ENCODE data around the gene KAZN.

DNA sequence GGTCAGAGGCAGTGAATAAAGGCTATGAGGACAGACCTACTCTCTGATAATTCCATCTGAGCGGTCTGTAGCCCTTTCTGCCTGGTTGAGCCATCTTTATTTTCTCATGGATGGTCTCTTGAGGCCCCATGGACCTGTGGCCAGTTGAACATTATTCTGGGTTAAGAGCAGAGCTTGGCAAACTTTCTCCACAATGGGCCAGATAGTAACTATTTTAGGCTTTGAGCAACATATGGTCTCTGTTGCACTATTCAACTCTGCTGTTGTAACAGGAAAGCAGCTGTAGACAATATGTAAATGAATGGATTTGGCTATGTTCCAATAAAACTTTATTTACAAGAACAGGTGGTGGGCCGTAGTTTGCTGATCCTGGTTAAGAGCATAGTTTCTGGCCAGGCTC lies 62.7 kb downstream of the KAZN start:
- TF ChIP-seq, protein P1, sequence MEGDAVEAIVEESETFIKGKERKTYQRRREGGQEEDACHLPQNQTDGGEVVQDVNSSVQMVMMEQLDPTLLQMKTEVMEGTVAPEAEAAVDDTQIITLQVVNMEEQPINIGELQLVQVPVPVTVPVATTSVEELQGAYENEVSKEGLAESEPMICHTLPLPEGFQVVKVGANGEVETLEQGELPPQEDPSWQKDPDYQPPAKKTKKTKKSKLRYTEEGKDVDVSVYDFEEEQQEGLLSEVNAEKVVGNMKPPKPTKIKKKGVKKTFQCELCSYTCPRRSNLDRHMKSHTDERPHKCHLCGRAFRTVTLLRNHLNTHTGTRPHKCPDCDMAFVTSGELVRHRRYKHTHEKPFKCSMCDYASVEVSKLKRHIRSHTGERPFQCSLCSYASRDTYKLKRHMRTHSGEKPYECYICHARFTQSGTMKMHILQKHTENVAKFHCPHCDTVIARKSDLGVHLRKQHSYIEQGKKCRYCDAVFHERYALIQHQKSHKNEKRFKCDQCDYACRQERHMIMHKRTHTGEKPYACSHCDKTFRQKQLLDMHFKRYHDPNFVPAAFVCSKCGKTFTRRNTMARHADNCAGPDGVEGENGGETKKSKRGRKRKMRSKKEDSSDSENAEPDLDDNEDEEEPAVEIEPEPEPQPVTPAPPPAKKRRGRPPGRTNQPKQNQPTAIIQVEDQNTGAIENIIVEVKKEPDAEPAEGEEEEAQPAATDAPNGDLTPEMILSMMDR (IDR thresholded peaks at IDR 0.05; ENCODE audit: insufficient read depth, low read depth, low read length) = no peak
- no peak for TF ChIP-seq EZH2 (IDR thresholded peaks at IDR 0.05; ENCODE audit: insufficient read depth, low read length)
